ENCODE results near the gene INKA2.
"Not testable (repeated sequence)": the region's sequence is repeated elsewhere in the genome, so short reads cannot be mapped to it uniquely, and the experiment has no call there.

Gene INKA2

DNA sequence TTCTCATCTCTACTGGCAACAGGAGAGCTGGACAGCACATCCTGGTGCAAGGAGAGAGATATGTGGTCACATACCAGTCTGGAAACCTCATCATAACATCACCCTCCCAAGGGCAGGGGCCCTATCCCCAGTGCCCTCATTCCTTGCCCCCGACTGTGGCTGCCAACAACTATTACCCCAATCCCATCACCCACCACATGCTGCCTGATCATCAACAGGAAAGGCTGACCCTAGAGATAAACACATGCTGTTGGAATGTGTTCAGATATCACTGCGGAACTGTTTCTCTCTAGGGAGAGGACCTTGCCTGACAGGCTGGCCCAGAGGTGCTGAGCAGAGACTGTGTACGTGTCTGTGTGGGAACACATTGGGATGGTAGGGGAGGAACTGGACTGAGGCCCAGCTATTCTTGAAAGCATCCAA lies 4.5 kb upstream of the INKA2 start:
- no CpG with 5 or more reads among the region's 3 CpGs for WGBS (ENCODE audit: extremely low coverage, insufficient coverage, low lambda C conversion rate)
- DNase-seq, result peak; percentile 51
- no peak overlapping the region for H3K4me2 ChIP-seq (ENCODE audit: low read length)

DNA sequence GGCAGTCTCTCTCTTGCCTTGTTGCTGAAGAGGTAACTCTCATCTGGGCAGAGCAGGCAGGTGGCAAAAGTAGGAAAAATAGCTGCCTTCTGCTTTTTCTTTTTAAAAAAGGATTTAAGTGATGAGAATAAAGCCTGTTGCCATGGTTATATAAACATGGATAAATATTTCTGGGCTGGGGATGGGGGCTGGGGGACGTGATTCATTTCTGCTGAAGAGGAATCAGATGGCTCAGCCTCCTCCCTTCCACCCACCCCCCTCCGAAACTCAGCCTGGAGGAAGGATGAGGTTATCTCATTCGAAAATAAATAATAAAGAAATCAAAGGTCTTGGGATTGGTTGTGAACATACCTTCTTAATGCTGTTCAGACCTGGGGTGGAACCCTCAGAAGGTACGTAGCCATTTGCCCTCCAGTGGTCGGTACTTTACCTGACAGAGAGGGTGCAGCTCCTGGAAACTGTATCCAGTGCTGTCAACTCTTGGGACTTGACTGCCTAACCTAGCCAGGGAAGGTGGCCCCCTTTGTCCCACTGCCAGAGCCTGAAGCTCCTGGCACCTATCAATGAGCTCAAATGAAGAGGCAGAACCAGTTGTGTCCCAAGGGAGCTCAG lies 3.8 kb upstream of the INKA2 start:
- Histone ChIP-seq H2BK15ac (replicated peaks; ENCODE audit: low read depth) (no peak overlapping the region), H3K9ac (ENCODE audit: low read length) (no peak overlapping the region), H3K18ac (ENCODE audit: low read length) (no peak overlapping the region), H3K23ac (ENCODE audit: low read length) (no peak overlapping the region), H3K79me2 (ENCODE audit: control insufficient read depth, insufficient read depth, low read length) (no peaks in the 10 kb centered on the region), H4K8ac (ENCODE audit: low read depth, low read length) (no peak overlapping the region), H2BK5ac (ENCODE audit: low read length) (no peak overlapping the region), H3K4me1 (ENCODE audit: control insufficient read depth, low read depth, low read length) (peaks cover under 1% of the 10 kb centered on the region), H4K5ac (ENCODE audit: low read length) (no peak overlapping the region), H3K4ac (ENCODE audit: low read depth, low read length) (no peak overlapping the region), H3K56ac (ENCODE audit: low read length) (no peak overlapping the region), H2AK5ac (ENCODE audit: low read length) (no peak overlapping the region), H3K27ac (ENCODE audit: low read depth, low read length) (no peak overlapping the region), H3K79me1 (ENCODE audit: low read length) (no peaks in the 10 kb centered on the region), H3K4me3 (ENCODE audit: low read length) (no peak overlapping the region), H3K36me3 (ENCODE audit: control insufficient read depth, insufficient read depth, low read length) (no peaks in the 10 kb centered on the region), H3K4me2 (ENCODE audit: low read length) (no peak overlapping the region), H2BK120ac (ENCODE audit: low read depth, low read length) (no peak overlapping the region), H3K27me3 (ENCODE audit: insufficient read depth, low read length, poor library complexity) (no peaks in the 10 kb centered on the region)
- peak; percentile 31 for DNase-seq
- WGBS (ENCODE audit: extremely low coverage, insufficient coverage, low lambda C conversion rate), result no CpG with 5 or more reads among the region's 5 CpGs

More for the DNA sequence above, 4.5 kb upstream of the INKA2 start:
- H2BK120ac ChIP-seq (ENCODE audit: low read depth, low read length), result no peak overlapping the region
- H3K27me3 ChIP-seq (ENCODE audit: insufficient read depth, low read length, poor library complexity), result no peaks in the 10 kb centered on the region
- H2AK5ac ChIP-seq (ENCODE audit: low read length), result no peak overlapping the region
- H3K79me1 ChIP-seq (ENCODE audit: low read length), result no peaks in the 10 kb centered on the region
- no peaks in the 10 kb centered on the region for H3K79me2 ChIP-seq (ENCODE audit: control insufficient read depth, insufficient read depth, low read length)
- H3K23ac ChIP-seq (ENCODE audit: low read length), result no peak overlapping the region
- H2BK15ac ChIP-seq (replicated peaks; ENCODE audit: low read depth), result no peak overlapping the region
- no peak overlapping the region for H3K27ac ChIP-seq (ENCODE audit: low read depth, low read length)
- H4K5ac ChIP-seq (ENCODE audit: low read length), result no peak overlapping the region
- H3K18ac ChIP-seq (ENCODE audit: low read length), result no peak overlapping the region
- H3K9ac ChIP-seq (ENCODE audit: low read length), result no peak overlapping the region
- no peak overlapping the region for H3K4ac ChIP-seq (ENCODE audit: low read depth, low read length)
- no peak overlapping the region for H3K56ac ChIP-seq (ENCODE audit: low read length)
- H3K36me3 ChIP-seq (ENCODE audit: control insufficient read depth, insufficient read depth, low read length), result no peaks in the 10 kb centered on the region
- no peak overlapping the region for H2BK5ac ChIP-seq (ENCODE audit: low read length)
- H4K8ac ChIP-seq (ENCODE audit: low read depth, low read length), result no peak overlapping the region
- no peak overlapping the region for H3K4me3 ChIP-seq (ENCODE audit: low read length)
- H3K4me1 ChIP-seq (ENCODE audit: control insufficient read depth, low read depth, low read length), result no peaks in the 10 kb centered on the region

DNA sequence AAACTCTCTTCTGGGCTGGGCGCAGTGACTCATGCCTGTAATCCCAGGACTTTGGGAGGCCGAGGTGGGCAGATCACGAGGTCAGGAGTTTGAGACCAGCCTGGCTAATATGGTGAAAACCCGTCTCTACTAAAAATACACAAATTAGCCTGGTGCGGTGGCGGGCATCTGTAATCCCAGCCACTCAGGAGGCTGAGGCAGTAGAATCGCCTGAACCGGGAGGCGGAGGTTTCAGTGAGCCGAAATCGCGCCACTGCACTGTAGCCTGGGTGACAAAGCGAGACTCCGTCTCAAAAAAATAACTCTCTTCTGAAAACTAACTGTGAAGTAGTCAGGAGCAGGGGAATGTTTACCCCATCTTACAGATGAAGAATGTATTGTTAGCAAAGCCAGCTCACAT lies 3.1 kb upstream of the INKA2 start:
- H2BK15ac ChIP-seq (replicated peaks; ENCODE audit: low read depth), result not testable (repeated sequence)

DNA sequence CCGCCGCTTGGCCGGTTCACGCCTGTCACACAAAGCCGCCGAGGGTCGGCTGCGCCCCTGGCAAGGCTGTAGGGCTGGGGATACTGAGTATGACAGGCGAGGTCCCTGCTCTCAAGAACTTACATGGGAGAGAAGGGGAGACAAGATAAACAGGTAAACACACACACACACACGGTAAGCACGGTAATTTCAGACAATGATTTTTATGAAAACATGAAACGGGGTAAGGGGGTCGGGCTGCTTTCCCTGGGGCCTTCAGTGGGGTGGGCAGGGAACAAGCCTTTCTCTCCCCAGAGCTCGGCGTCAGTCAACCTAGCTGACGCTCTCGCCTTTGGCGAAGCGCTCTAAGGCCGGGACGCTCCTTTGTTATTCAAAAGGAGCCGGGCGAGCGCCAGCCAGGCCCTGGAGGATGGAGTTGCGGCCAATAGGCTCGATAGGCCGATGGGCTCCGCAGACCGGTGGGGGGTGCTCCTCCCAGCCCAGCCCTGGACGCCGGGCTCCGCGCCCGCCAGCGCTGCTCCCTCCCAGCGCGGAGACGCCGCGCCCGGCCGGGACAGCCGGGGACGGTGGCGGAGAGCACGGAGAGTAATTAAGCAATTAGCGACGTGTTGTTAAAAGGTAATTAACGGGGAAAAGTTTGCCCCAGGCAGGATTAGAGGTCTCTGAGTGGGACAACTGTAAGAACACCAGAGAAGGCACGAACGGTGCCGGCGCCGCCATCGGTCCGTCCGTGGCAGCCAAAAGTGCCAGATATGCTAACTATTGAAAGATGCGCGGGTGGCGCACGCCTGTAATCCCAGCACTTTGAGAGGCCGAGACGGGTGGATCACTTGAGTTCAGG lies 950 bp upstream of the INKA2 start:
- no peaks in the 10 kb centered on the region for H3K79me2 ChIP-seq (ENCODE audit: control insufficient read depth, insufficient read depth, low read length)
- no peak overlapping the region for H2BK5ac ChIP-seq (ENCODE audit: low read length)
- H3K18ac ChIP-seq (ENCODE audit: low read length), result no peak overlapping the region
- H3K4me2 ChIP-seq (ENCODE audit: low read length), result peak overlapping the region; percentile 94
- H3K4ac ChIP-seq (ENCODE audit: low read depth, low read length), result no peak overlapping the region
- peaks cover 2% of the 10 kb centered on the region for H3K79me1 ChIP-seq (ENCODE audit: low read length)
- peak overlapping the region; percentile 69 for H3K9ac ChIP-seq (ENCODE audit: low read length)
- H3K27me3 ChIP-seq (ENCODE audit: insufficient read depth, low read length, poor library complexity), result no peaks in the 10 kb centered on the region
- H2BK120ac ChIP-seq (ENCODE audit: low read depth, low read length), result no peak overlapping the region
- peaks cover 10% of the 10 kb centered on the region for H3K4me1 ChIP-seq (ENCODE audit: control insufficient read depth, low read depth, low read length)
- peak overlapping the region; percentile 75 for H3K27ac ChIP-seq (ENCODE audit: low read depth, low read length)
- no peak overlapping the region for H3K23ac ChIP-seq (ENCODE audit: low read length)
- no peak overlapping the region for H2BK15ac ChIP-seq (replicated peaks; ENCODE audit: low read depth)
- peak; percentile 93 for DNase-seq
- WGBS (ENCODE audit: extremely low coverage, insufficient coverage, low lambda C conversion rate), result no CpG with 5 or more reads among the region's 63 CpGs
- H4K5ac ChIP-seq (ENCODE audit: low read length), result no peak overlapping the region
- peak overlapping the region; percentile 38 for H3K4me3 ChIP-seq (ENCODE audit: low read length)
- H2AK5ac ChIP-seq (ENCODE audit: low read length), result no peak overlapping the region
- peak overlapping the region; percentile 87 for H3K56ac ChIP-seq (ENCODE audit: low read length)
- H4K8ac ChIP-seq (ENCODE audit: low read depth, low read length), result no peak overlapping the region
- H3K36me3 ChIP-seq (ENCODE audit: control insufficient read depth, insufficient read depth, low read length), result no peaks in the 10 kb centered on the region

More for the DNA sequence above, 3.1 kb upstream of the INKA2 start:
- H3K4ac ChIP-seq (ENCODE audit: low read depth, low read length); H3K36me3 ChIP-seq (ENCODE audit: control insufficient read depth, insufficient read depth, low read length); H3K79me1 ChIP-seq (ENCODE audit: low read length); H3K4me1 ChIP-seq (ENCODE audit: control insufficient read depth, low read depth, low read length); H3K56ac ChIP-seq (ENCODE audit: low read length); H4K8ac ChIP-seq (ENCODE audit: low read depth, low read length); DNase-seq; H3K23ac ChIP-seq (ENCODE audit: low read length); H3K27ac ChIP-seq (ENCODE audit: low read depth, low read length); H3K9ac ChIP-seq (ENCODE audit: low read length); H3K4me2 ChIP-seq (ENCODE audit: low read length); H3K79me2 ChIP-seq (ENCODE audit: control insufficient read depth, insufficient read depth, low read length); H2BK5ac ChIP-seq (ENCODE audit: low read length); H2AK5ac ChIP-seq (ENCODE audit: low read length); H4K5ac ChIP-seq (ENCODE audit: low read length); H2BK120ac ChIP-seq (ENCODE audit: low read depth, low read length); H3K27me3 ChIP-seq (ENCODE audit: insufficient read depth, low read length, poor library complexity); H3K4me3 ChIP-seq (ENCODE audit: low read length); H3K18ac ChIP-seq (ENCODE audit: low read length): not testable (repeated sequence)
- no CpG with 5 or more reads among the region's 14 CpGs for WGBS (ENCODE audit: extremely low coverage, insufficient coverage, low lambda C conversion rate)

DNA sequence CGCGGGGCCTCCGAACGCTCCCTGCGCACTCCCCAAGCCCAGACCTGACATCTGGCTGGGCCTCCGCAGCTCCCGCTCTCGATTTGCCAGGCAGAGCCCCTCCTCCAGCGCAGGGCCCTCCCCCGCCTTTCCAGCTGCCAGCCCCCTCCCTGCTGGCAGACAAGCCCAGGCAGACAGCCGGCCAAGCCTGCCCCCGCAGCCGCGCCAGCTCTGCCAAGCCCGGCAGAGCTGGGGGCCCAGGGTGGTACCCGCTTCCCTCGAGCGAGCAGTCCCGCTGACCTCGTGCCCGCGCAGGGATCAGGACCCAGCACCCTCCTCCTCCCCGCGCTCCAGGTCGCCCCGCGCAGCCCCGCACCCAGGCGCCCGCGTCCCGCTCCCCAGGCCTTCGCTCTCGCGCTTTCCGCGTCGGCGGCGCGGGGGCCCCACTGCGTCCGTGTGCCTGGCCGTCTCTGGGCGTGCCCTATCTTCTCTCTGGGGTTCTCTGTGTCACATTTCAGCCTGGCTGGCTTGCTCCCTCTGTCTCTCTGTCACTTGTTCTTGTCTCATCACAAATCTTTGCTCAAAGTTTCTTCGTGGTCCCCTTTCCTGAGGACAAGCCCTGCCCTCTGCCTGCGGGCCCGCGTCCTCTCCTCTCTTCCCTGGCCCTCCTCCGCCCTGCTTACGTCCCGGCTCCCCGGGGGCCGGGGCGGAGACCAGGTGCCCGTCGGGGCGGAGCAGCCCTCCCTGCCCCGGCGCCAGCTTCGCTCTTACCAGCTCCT lies 580 bp downstream of the INKA2 start:
- Histone ChIP-seq H2BK120ac (ENCODE audit: low read depth, low read length) (no peak overlapping the region), H3K4me3 (ENCODE audit: low read length) (peak overlapping the region; percentile 45), H3K4ac (ENCODE audit: low read depth, low read length) (no peak overlapping the region), H3K79me2 (ENCODE audit: control insufficient read depth, insufficient read depth, low read length) (no peaks in the 10 kb centered on the region), H3K56ac (ENCODE audit: low read length) (peak overlapping the region; percentile 82), H3K27ac (ENCODE audit: low read depth, low read length) (peak overlapping the region; percentile 55), H4K8ac (ENCODE audit: low read depth, low read length) (no peak overlapping the region), H3K9ac (ENCODE audit: low read length) (peak overlapping the region; percentile 69), H2BK5ac (ENCODE audit: low read length) (no peak overlapping the region), H2AK5ac (ENCODE audit: low read length) (no peak overlapping the region), H3K36me3 (ENCODE audit: control insufficient read depth, insufficient read depth, low read length) (no peaks in the 10 kb centered on the region), H3K27me3 (ENCODE audit: insufficient read depth, low read length, poor library complexity) (no peaks in the 10 kb centered on the region), H3K18ac (ENCODE audit: low read length) (peak overlapping the region; percentile 55), H3K4me2 (ENCODE audit: low read length) (peak overlapping the region; percentile 48), H4K5ac (ENCODE audit: low read length) (no peak overlapping the region), H3K79me1 (ENCODE audit: low read length) (peaks cover 2% of the 10 kb centered on the region), H3K4me1 (ENCODE audit: control insufficient read depth, low read depth, low read length) (peaks cover 10% of the 10 kb centered on the region), H2BK15ac (replicated peaks; ENCODE audit: low read depth) (no peak overlapping the region), H3K23ac (ENCODE audit: low read length) (no peak overlapping the region)
- WGBS (ENCODE audit: extremely low coverage, insufficient coverage, low lambda C conversion rate), result no CpG with 5 or more reads among the region's 61 CpGs
- DNase-seq, result peak; percentile 75
